Liver (tissue), 3 donors: Measurements from ENCODE around the gene IPPK.

ENCODE experiments used
- ATF3 ChIP-seq: IDR thresholded peaks from 2 replicates; pipeline ENCODE4 v1.6.1; 2016; ENCODE audit warnings: antibody characterized with exemption
- CTCF ChIP-seq: fragments of 150-350 bp; IDR thresholded peaks from 2 replicates; pipeline ENCODE4 v1.5.1; 2017; ENCODE audit warnings: improper control_type of control experiment, low read depth, low read length; ENCODE audit not compliant: missing input control
- EGR1 ChIP-seq, 2 donors: IDR thresholded peaks; 2 replicates each; pipeline ENCODE4 v1.6.1; 2016 to 2018; ENCODE audit warnings: antibody characterized with exemption in 2 of 2, low read depth in 2 of 2
- GABPA ChIP-seq, 2 donors: IDR thresholded peaks in 1 of 2; conservative IDR thresholded peaks in 1 of 2; 2 replicates each; pipeline ENCODE4 v1.6.1; 2016; ENCODE audit warnings: antibody characterized with exemption in 2 of 2, mild to moderate bottlenecking in 1 of 2, moderate library complexity in 1 of 2
- HNF4G ChIP-seq: IDR thresholded peaks from 2 replicates; pipeline ENCODE4 v1.6.1; 2016; ENCODE audit warnings: antibody characterized with exemption
- REST ChIP-seq: IDR thresholded peaks from 2 replicates; pipeline ENCODE4 v1.6.1; 2016; ENCODE audit warnings: antibody characterized with exemption, mild to moderate bottlenecking
- SP1 ChIP-seq: IDR thresholded peaks from 2 replicates; pipeline ENCODE4 v1.6.1; 2018; ENCODE audit warnings: antibody characterized with exemption, mild to moderate bottlenecking
- TAF1 ChIP-seq: conservative IDR thresholded peaks from 2 replicates; pipeline ENCODE4 v1.6.1; 2016; ENCODE audit warnings: antibody characterized with exemption, mild to moderate bottlenecking
- YY1 ChIP-seq: IDR thresholded peaks from 2 replicates; pipeline ENCODE4 v1.6.1; 2016; ENCODE audit warnings: antibody characterized with exemption, mild to moderate bottlenecking
- ZBTB33 ChIP-seq: IDR thresholded peaks from 2 replicates; pipeline ENCODE4 v1.6.1; 2016; ENCODE audit warnings: antibody characterized with exemption
- donor health status: healthy.
- donor health status: healthy.

- no peak for TF ChIP-seq YY1
- TF ChIP-seq CTCF: no peak
- TF ChIP-seq EGR1 (IDR thresholded peaks at IDR 0.05; ENCODE audit: low read depth in 2 of 2): no peak
- TF ChIP-seq TAF1: no peak
- TF ChIP-seq SP1: no peak
- TF ChIP-seq REST: no peak
- TF ChIP-seq GABPA (IDR thresholded peaks at IDR 0.05 in 1 of 2, conservative IDR thresholded peaks at IDR 0.05 in 1 of 2): no peak
- no peak for TF ChIP-seq HNF4G
- no peak for TF ChIP-seq ZBTB33
- TF ChIP-seq ATF3: no peak
Measured at GRCh38 chr9:92576175-92576574, 93.8 kb downstream of the IPPK start.
